Measurements from ENCODE around the gene CENPP. TPM values are rescaled to one million over a fixed set of nuclear protein-coding genes. Genes with fewer than 3 reads are reported as not detected.

Gene CENPP
- total RNA-seq, 1 donor from 2014 or later, result 4.3 TPM

- ATAC-seq, result no peak
These were observed 201.6 kb downstream of the CENPP start for GRCh38 chr9:92527291-92527828.

GRCh38 chr9:92527832-92528521 lies 202.2 kb downstream of the CENPP start:
- ATAC-seq (no peak), DNase-seq (no peak)
- intact Hi-C loops (cut with DNase I), result no loop called here
- no peak overlapping the region for H3K27ac ChIP-seq
- no peak overlapping the region for H3K4me3 ChIP-seq
- H3K36me3 ChIP-seq, result no peaks in the 10 kb centered on the region
- TF ChIP-seq CTCF (IDR thresholded peaks at IDR 0.05), result no peak
- H3K4me1 ChIP-seq, result no peaks in the 10 kb centered on the region
- H3K9me3 ChIP-seq, result no peaks in the 10 kb centered on the region
- no peaks in the 10 kb centered on the region for H3K27me3 ChIP-seq (ENCODE audit: low read depth)

More at GRCh38 chr9:92527291-92527828, 201.6 kb downstream of the CENPP start:
- TF ChIP-seq CTCF (IDR thresholded peaks at IDR 0.05), result no peak
- Histone ChIP-seq H3K27ac (no peak overlapping the region), H3K27me3 (ENCODE audit: low read depth) (no peaks in the 10 kb centered on the region), H3K9me3 (no peaks in the 10 kb centered on the region), H3K4me3 (no peak overlapping the region), H3K36me3 (no peaks in the 10 kb centered on the region), H3K4me1 (no peaks in the 10 kb centered on the region)
- intact Hi-C loops (cut with DNase I), result no loop called here
- DNase-seq, result no peak

GRCh38 chr9:92528522-92528849 lies 202.7 kb downstream of the CENPP start:
- intact Hi-C loops (cut with DNase I), result no loop called here
- Histone ChIP-seq H3K9me3 (no peaks in the 10 kb centered on the region), H3K36me3 (no peaks in the 10 kb centered on the region), H3K4me3 (no peak overlapping the region), H3K4me1 (no peaks in the 10 kb centered on the region), H3K27ac (no peak overlapping the region), H3K27me3 (ENCODE audit: low read depth) (no peaks in the 10 kb centered on the region)
- DNase-seq, result no peak
- no peak for ATAC-seq
- no peak for TF ChIP-seq CTCF (IDR thresholded peaks at IDR 0.05)

GRCh38 chr9:92529124-92529523 lies 203.4 kb downstream of the CENPP start:
- no peak for TF ChIP-seq CTCF (IDR thresholded peaks at IDR 0.05)
- intact Hi-C loops (cut with DNase I), result no loop called here
- no peaks in the 10 kb centered on the region for H3K36me3 ChIP-seq
- no peaks in the 10 kb centered on the region for H3K9me3 ChIP-seq
- H3K27me3 ChIP-seq (ENCODE audit: low read depth), result no peaks in the 10 kb centered on the region
- H3K4me3 ChIP-seq, result no peak overlapping the region
- no peak for ATAC-seq
- no peak overlapping the region for H3K27ac ChIP-seq
- peaks cover 6% of the 10 kb centered on the region for H3K4me1 ChIP-seq
- DNase-seq, result no peak

- no peak for TF ChIP-seq CTCF (IDR thresholded peaks at IDR 0.05)
- Histone ChIP-seq H3K36me3 (no peaks in the 10 kb centered on the region), H3K4me3 (no peak overlapping the region), H3K27me3 (ENCODE audit: low read depth) (no peaks in the 10 kb centered on the region), H3K9me3 (no peaks in the 10 kb centered on the region), H3K27ac (no peak overlapping the region), H3K4me1 (peaks cover 12% of the 10 kb centered on the region)
- intact Hi-C loops (cut with DNase I), result no loop called here
- ATAC-seq, result no peak
- DNase-seq, result no peak
These were observed 205.1 kb downstream of the CENPP start for GRCh38 chr9:92530893-92531292.
